Liver (tissue), 2 donors: Measurements from ENCODE around the gene STC2.

ENCODE experiments used
- JUND ChIP-seq, 2 donors: IDR thresholded peaks; 2 replicates each; pipeline ENCODE4 v1.6.1; 2016; ENCODE audit warnings: antibody characterized with exemption in 2 of 2
- TAF1 ChIP-seq: conservative IDR thresholded peaks from 2 replicates; pipeline ENCODE4 v1.6.1; 2016; ENCODE audit warnings: antibody characterized with exemption, mild to moderate bottlenecking
- donor health status: healthy.

DNA sequence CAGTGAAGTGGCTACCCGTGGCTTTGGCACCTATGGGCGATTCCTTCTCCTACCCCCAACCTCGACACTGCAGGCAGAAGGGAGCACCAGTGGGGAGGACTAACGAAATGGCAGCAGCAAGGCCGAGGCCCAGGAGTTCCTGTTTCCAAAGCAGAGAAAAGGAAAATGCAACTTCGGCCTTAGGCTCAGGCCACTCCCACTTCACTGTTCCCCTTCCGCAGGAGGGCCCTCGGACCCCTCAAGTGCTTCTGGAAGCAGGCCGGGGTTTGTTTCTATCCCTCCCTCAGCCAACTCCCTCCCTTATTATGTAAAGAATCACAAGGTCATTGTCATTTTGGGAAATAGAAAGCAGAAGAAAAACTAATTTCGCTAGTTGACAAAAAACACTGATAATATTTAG, 56.8 kb downstream of the STC2 start:
- TF ChIP-seq JUND (IDR thresholded peaks at IDR 0.05): no peak
- no peak for TF ChIP-seq TAF1
